OCI-LY3 (cell line): ENCODE data around the gene SLC1A6.

Experiments
- H2AFZ ChIP-seq: fragments of 200-600, 300-600 bp; shearing (Covaris generic); 2 replicates; pipeline ENCODE4 v1.6.0; 2014; ENCODE audit warnings: antibody characterized with exemption, low read depth, low read length
- H3K27ac ChIP-seq: fragments of 200-600, 300-600 bp; sonication (generic); 2 replicates; pipeline ENCODE4 v1.5.1; 2014; ENCODE audit warnings: mild to moderate bottlenecking, low read length, moderate library complexity, mixed read lengths
- H3K27me3 ChIP-seq: fragments of 200-600, 300-600 bp; sonication (generic); 2 replicates; pipeline ENCODE4 v1.6.1; 2014; ENCODE audit warnings: low read depth, low read length, mixed read lengths
- H3K36me3 ChIP-seq: fragments of 200-600, 300-600 bp; sonication (generic); replicated peaks from 2 replicates; pipeline ENCODE3; 2014; ENCODE audit warnings: low read depth, low read length, mixed read lengths
- H3K4me1 ChIP-seq: fragments of 300-600, 200-600 bp; sonication (generic); 2 replicates; pipeline ENCODE4 v1.6.1; 2014; ENCODE audit warnings: low read length, mixed read lengths
- H3K4me2 ChIP-seq: fragments of 200-600, 300-600 bp; sonication (generic); 2 replicates; pipeline ENCODE4 v1.6.1; 2014; ENCODE audit warnings: low read length, mixed read lengths
- H3K4me3 ChIP-seq: fragments of 300-600, 200-600 bp; sonication (generic); 2 replicates; pipeline ENCODE4 v1.5.1; 2014; ENCODE audit warnings: antibody characterized with exemption, mild to moderate bottlenecking, low read length, moderate library complexity
- H3K79me2 ChIP-seq: fragments of 300-600, 200-600 bp; shearing (Covaris generic); 2 replicates; pipeline ENCODE4 v1.6.1; 2014; ENCODE audit warnings: mild to moderate bottlenecking, low read length, mixed read lengths
- H3K9ac ChIP-seq: fragments of 300-600, 200-600 bp; shearing (Covaris generic); 2 replicates; pipeline ENCODE4 v1.6.0; 2014; ENCODE audit warnings: mild to moderate bottlenecking, low read length, moderate library complexity
- H3K9me3 ChIP-seq: fragments of 200-600, 300-600 bp; shearing (Covaris generic); 2 replicates; pipeline ENCODE4 v1.6.1; 2014; ENCODE audit warnings: low read length, mixed read lengths; ENCODE audit not compliant: insufficient read depth
- H4K20me1 ChIP-seq: fragments of 200-600, 300-600 bp; sonication (generic); 2 replicates; pipeline ENCODE4 v1.6.1; 2016; ENCODE audit warnings: low read length, mixed read lengths; ENCODE audit not compliant: insufficient read depth
- CTCF ChIP-seq: fragments of 200-600, 300-600 bp; sonication (generic); IDR thresholded peaks from 2 replicates; pipeline ENCODE4 v1.5.1; 2014; ENCODE audit warnings: antibody characterized with exemption, low read length, low read depth
- EZH2phosphoT487 ChIP-seq: fragments of 200-600 bp; shearing (Covaris generic); IDR thresholded peaks from 2 replicates; pipeline ENCODE4 v1.6.1; 2018; ENCODE audit warnings: antibody characterized with exemption, mixed run types, low read depth

Gene SLC1A6

GRCh38 chr19:14915116-14915515, 64.5 kb downstream of the SLC1A6 start:
- no peak overlapping the region for H3K27ac ChIP-seq
- no peaks in the 10 kb centered on the region for H3K9me3 ChIP-seq
- TF ChIP-seq EZH2phosphoT487 (no peak), CTCF (no peak)
- H3K36me3 ChIP-seq: no peaks in the 10 kb centered on the region
- H2AFZ ChIP-seq: no peak overlapping the region
- H3K9ac ChIP-seq: no peak overlapping the region
- peaks cover 16% of the 10 kb centered on the region; the same call in 1 of the 2 replicates for H3K27me3 ChIP-seq
- H3K4me1 ChIP-seq: no peaks in the 10 kb centered on the region
- H3K4me3 ChIP-seq: no peak overlapping the region
- H3K79me2 ChIP-seq: no peaks in the 10 kb centered on the region
- no peaks in the 10 kb centered on the region for H4K20me1 ChIP-seq
- no peak overlapping the region for H3K4me2 ChIP-seq

DNA sequence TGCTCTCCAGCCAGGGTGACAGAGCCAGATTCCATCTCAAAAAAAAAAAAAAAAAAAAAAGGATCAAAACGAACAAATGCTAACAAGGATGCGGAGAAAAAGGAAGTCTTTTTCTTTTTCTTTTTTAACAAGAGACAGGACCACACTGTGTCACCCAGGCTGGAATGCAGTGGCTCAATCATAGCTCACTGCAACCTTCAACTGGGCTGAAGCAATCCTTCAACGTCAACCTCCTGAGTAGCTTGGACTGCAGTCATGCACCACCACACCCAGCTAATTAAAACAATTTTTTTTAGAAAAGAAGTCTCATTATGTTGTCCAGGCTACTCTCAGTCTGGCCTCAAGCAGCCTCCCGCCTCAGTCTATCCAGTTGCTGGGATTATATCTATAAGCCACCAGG, 73.0 kb downstream of the SLC1A6 start:
- Histone ChIP-seq H3K36me3 (no peaks in the 10 kb centered on the region), H3K79me2 (no peaks in the 10 kb centered on the region), H3K4me1 (no peaks in the 10 kb centered on the region), H3K4me3 (no peak overlapping the region), H4K20me1 (no peaks in the 10 kb centered on the region), H2AFZ (no peak overlapping the region), H3K9me3 (no peaks in the 10 kb centered on the region), H3K27me3 (peaks cover 28% of the 10 kb centered on the region; the same call in 1 of the 2 replicates), H3K27ac (no peak overlapping the region), H3K4me2 (no peak overlapping the region), H3K9ac (no peak overlapping the region)
- no peak for TF ChIP-seq CTCF
- no peak for TF ChIP-seq EZH2phosphoT487

DNA sequence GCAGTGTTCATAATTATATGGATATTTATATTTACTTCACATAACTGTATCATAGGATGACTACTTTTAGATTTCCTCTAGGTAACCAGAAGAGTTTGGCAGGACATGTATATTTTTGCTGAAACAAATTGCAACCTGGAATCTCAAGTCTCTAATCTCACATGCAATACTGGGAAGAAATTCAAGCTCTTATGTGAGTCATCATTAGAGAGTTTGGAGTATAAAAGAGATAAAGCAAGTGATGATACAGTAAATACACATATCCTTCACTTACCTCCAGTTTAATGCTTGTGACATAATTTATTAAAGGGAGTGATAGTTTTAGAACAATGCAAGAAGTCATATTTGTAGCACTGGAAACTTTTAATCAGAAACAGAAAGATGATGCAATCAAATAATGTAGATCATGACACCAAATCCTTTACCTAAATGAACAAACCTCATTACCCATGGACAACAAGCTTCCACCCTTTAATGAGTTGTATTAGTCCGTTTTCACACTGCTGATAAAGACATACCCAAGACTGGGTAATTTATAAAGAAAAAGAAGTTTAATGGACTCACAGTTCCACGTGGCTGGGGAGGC, 77.9 kb downstream of the SLC1A6 start:
- no peaks in the 10 kb centered on the region for H3K9me3 ChIP-seq
- no peak overlapping the region for H3K9ac ChIP-seq
- no peaks in the 10 kb centered on the region for H3K36me3 ChIP-seq
- no peaks in the 10 kb centered on the region for H4K20me1 ChIP-seq
- no peaks in the 10 kb centered on the region for H3K79me2 ChIP-seq
- TF ChIP-seq CTCF (no peak), EZH2phosphoT487 (no peak)
- H2AFZ ChIP-seq: no peak overlapping the region
- no peak overlapping the region for H3K4me2 ChIP-seq
- no peak overlapping the region for H3K4me3 ChIP-seq
- peaks cover 52% of the 10 kb centered on the region for H3K27me3 ChIP-seq
- H3K27ac ChIP-seq: no peak overlapping the region
- no peaks in the 10 kb centered on the region for H3K4me1 ChIP-seq
